ENCODE data around the gene PAX1. TPM values are rescaled to one million over a fixed set of nuclear protein-coding genes. Genes with fewer than 3 reads are reported as not detected.

The PAX1 gene
- polyA plus RNA-seq, 1 donor, result 0.97 TPM

GRCh38 chr20:21739682-21740081 is 34.2 kb downstream of the PAX1 start:
- DNase-seq, result no peak

GRCh38 chr20:21741266-21741665 is 35.8 kb downstream of the PAX1 start:
- DNase-seq, result no peak

GRCh38 chr20:21762646-21763045 is 57.2 kb downstream of the PAX1 start:
- no peak for DNase-seq

DNA sequence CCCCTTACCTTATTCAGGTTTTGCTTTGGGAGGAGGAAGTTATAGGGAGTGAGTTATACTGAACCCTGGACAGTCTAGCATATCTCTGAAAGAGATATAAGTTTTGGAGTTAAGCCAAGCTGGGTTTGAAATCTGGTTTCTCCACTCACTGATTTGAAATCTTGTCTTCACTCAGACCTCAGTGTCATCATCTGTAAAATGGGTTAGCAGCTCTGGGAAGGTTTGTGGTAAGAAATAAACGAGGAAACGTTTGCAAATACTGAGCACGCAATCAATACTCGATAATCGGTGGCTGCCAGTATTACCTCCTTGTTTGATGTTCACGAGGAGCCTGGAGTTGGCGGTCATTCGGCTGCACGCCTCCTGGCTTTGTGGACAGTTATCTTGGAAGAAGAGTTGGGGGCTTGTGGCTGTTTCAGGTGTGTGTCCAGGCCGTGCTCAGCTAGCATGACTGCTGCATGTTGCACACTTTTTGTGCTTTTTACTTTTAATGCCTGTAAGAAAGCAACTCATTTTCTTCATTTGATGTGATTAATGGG is 61.8 kb downstream of the PAX1 start:
- DNase-seq, result no peak

- DNase-seq, result no peak
These were observed 62.3 kb downstream of the PAX1 start for GRCh38 chr20:21767739-21768223.

Other genes with a start within 250 kb of the PAX1 start
- gene NKX2-2, start 191.6 kb upstream of the PAX1 start, polyA plus RNA-seq (ENCODE audit: insufficient read length), result not detected

Measured in hindlimb muscle (tissue), 1 donor.